RWPE2 (cell line): ENCODE measurements around the gene PHF2.
A peak's percentile ranks its signal among the peaks of the same experiment; 100 is the strongest.

ENCODE experiments used
- ATAC-seq: fragments of 200-7000 bp; cut with Tn5 transposase; 3 replicates; pipeline ENCODE4 v1.9.1; 2021; ENCODE audit warnings: low read depth
- DNase-seq: peaks from one replicate; pipeline ENCODE4 v3.0.0-alpha.2; 2020; ENCODE audit warnings: low spot score
- H3K27ac ChIP-seq: fragments of 450-650 bp; 2 replicates; pipeline ENCODE4 v1.5.1; 2017; ENCODE audit warnings: mild to moderate bottlenecking; ENCODE audit not compliant: poor library complexity, severe bottlenecking
- H3K27me3 ChIP-seq: fragments of 250-450 bp; sonication (Bioruptor Pico); 2 replicates; pipeline ENCODE4 v1.5.1; 2021; ENCODE audit warnings: mild to moderate bottlenecking, moderate library complexity; ENCODE audit not compliant: insufficient read depth, poor library complexity, severe bottlenecking
- H3K36me3 ChIP-seq: fragments of 250-450 bp; sonication (Bioruptor Pico); 2 replicates; pipeline ENCODE4 v1.5.1; 2020; ENCODE audit warnings: low read depth, mild to moderate bottlenecking, moderate library complexity
- H3K4me1 ChIP-seq: fragments of 250-450 bp; sonication (Bioruptor Pico); 2 replicates; pipeline ENCODE4 v1.5.1; 2021; ENCODE audit warnings: mild to moderate bottlenecking, moderate library complexity; ENCODE audit not compliant: insufficient read depth, poor library complexity, severe bottlenecking
- H3K4me3 ChIP-seq: fragments of 250-450 bp; sonication (Bioruptor Pico); 2 replicates; pipeline ENCODE4 v1.5.1; 2021; ENCODE audit warnings: mild to moderate bottlenecking, moderate library complexity; ENCODE audit not compliant: severe bottlenecking
- H3K9me3 ChIP-seq: fragments of 250-450 bp; sonication (Bioruptor Pico); 2 replicates; pipeline ENCODE4 v1.5.1; 2021; ENCODE audit warnings: mild to moderate bottlenecking, moderate library complexity; ENCODE audit not compliant: severe bottlenecking
- TF ChIP-seq, protein P1 (sequence below): fragments of 450-650 bp; IDR thresholded peaks from one replicate; pipeline ENCODE4 v1.5.1; 2017; ENCODE audit warnings: mild to moderate bottlenecking, moderate library complexity; ENCODE audit not compliant: poor library complexity, severe bottlenecking

The PHF2 gene

DNA sequence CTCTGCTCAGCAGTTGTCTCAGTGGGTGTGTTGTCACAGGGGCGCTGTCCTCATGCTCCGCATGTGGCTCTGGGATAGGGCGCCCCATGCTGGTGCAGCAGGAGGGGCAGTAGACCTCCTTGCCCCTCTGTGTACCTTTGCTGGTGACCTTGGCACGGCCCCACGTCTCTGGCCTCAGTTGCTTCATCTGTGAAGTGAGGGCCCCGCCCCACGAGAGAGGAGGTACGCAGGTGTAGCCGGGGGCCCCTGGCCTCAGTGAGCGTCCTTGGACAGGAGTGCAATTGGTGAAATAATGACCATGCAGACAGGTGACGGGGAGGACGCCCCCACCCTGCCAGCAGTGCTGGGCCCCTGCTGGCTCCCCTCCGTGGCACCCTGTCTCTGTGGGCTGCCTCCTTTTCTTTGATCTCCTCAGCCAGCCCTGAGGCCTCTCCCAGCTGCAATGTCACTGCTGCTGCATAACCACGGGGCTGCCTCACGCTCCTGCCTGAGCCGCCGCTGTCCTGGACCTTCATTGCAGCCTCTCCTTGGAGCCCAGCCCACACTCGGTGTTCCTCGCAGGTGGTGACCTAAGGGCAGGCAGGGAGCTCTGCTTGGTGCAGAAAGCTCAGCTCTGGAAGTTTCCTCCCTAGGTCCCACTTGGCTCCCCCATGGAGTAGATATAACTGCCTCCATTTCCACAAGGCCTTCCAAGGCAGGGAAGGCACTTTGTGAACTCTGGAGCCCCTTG, 57.3 kb downstream of the PHF2 start:
- Histone ChIP-seq H3K27me3 (no peaks in the 10 kb centered on the region), H3K4me3 (no peak overlapping the region), H3K9me3 (no peaks in the 10 kb centered on the region), H3K27ac (no peak overlapping the region), H3K36me3 (peaks cover 16% of the 10 kb centered on the region), H3K4me1 (no peaks in the 10 kb centered on the region)
- DNase-seq (no peak), ATAC-seq (no peak)
- TF ChIP-seq, protein P1, sequence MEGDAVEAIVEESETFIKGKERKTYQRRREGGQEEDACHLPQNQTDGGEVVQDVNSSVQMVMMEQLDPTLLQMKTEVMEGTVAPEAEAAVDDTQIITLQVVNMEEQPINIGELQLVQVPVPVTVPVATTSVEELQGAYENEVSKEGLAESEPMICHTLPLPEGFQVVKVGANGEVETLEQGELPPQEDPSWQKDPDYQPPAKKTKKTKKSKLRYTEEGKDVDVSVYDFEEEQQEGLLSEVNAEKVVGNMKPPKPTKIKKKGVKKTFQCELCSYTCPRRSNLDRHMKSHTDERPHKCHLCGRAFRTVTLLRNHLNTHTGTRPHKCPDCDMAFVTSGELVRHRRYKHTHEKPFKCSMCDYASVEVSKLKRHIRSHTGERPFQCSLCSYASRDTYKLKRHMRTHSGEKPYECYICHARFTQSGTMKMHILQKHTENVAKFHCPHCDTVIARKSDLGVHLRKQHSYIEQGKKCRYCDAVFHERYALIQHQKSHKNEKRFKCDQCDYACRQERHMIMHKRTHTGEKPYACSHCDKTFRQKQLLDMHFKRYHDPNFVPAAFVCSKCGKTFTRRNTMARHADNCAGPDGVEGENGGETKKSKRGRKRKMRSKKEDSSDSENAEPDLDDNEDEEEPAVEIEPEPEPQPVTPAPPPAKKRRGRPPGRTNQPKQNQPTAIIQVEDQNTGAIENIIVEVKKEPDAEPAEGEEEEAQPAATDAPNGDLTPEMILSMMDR, result no peak

DNA sequence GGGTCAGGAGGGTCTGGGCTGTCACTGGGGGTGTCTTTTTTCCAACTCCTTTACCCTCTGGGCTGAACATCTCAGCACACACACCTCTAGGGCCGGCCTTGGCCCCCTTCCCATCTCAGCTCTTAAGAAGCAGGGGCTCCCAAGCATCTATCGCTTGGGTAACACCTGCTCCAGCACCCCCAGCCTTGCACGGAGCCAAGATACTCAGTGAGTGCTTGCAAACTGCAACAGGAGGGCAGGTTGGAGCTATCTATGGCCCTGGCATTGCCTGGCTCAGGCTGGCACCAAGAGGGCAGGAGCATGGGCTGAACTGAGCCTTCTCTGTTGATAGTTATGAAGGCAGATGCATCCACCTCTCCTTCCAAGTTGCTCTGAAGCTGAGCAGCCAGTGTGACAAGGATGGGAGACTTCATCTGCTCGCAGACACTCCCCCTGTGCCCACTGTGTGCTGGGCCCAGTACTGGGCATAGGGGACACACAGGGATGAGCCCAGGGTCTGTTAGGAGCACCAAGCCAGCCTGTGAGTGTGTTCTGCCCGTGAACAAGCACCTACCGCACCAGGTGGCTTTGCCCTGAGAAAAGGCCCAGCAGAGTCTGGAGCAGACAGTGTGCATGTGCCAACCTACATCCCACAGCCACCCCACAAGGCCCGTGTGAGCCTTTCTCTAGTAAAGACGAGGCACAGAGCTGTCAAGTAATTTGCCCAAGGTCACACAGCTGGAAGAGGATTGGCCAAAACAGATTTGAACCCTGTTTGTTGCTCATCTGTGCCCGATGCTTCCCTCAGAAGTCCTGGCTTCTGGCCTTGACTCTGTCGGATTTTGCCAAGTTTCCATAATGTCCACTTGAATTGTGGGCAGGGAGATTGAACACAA, 58.2 kb downstream of the PHF2 start:
- TF ChIP-seq, protein P1, result no peak

DNA sequence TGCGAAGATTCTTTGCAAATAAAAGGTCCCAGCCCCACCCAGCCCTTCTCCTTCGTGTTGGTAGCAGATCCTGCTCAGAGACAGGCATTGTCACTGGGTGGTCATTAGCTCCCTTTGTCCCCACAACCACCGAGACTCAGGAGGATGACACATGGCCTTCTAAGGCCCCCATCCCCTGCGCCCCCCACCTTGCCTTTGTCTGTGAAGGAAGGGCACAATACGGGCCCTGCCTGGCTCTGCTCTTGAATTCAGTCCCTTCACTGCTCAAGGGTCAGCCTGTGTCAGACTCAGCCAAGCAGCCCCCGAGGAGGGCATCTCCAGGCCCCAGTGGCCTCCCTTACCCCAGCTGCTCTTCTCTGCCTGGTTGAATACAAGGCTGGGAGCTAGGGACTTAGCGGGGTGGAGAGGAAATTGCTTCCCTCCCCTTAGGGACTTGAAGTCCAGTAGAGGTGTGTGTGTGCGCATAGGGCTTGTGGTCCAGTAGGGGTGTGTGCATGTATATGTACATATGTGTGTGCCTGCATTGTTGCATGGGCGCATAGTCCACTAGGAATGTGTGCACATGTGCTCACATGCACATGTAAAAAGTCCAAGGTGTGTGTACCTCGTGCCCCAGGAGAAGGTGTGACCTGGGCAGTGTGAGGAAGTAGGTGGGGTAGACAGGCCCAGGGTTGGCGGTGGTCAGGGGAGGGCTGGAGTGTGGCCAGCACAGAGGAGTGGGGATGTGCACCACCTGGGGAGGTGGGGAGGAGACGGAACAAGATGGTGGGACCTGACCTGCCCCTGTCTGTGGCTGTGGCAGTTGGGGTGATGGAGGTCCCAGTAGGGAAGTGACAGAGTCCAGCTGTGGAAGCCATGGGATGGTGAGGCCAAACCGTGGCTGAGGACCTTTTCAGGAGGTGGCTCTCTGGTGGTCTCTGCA, 59.1 kb downstream of the PHF2 start:
- Histone ChIP-seq H3K27ac (no peak overlapping the region), H3K9me3 (no peaks in the 10 kb centered on the region), H3K4me3 (no peak overlapping the region), H3K36me3 (peaks cover 16% of the 10 kb centered on the region), H3K27me3 (no peaks in the 10 kb centered on the region), H3K4me1 (no peaks in the 10 kb centered on the region)
- no peak for ATAC-seq
- TF ChIP-seq, protein P1, result no peak
- peak; percentile 35 for DNase-seq

More for the DNA sequence above, 58.2 kb downstream of the PHF2 start:
- Histone ChIP-seq H3K27ac (no peak overlapping the region), H3K27me3 (no peaks in the 10 kb centered on the region), H3K36me3 (peaks cover 16% of the 10 kb centered on the region), H3K4me1 (no peaks in the 10 kb centered on the region), H3K4me3 (no peak overlapping the region), H3K9me3 (no peaks in the 10 kb centered on the region)
- ATAC-seq (no peak), DNase-seq (no peak)

DNA sequence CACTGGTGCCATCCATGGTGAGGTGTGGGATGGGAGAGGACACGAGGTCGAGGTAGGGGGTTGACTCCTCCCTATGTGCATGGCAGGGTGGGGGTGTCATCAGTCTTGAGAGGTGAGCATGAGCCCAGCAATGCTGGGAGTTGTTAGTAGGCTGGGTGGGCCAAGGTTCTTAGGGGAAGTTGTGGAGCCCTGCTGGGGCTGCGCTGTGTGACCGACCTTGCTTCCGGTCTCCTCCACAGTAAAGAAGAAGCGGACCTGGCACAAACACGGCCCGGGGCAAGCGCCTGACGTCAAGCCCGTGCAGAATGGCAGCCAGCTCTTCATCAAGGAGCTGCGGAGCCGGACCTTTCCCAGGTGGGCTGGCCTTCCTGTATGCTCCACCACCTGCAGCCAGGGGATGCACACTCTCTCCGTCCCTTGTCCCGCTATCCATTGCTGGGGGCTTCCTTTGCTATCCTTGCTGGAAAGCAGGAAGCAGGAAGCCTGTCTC, 59.8 kb downstream of the PHF2 start:
- Histone ChIP-seq H3K9me3 (no peaks in the 10 kb centered on the region), H3K4me3 (no peak overlapping the region), H3K4me1 (no peaks in the 10 kb centered on the region), H3K27ac (no peak overlapping the region), H3K36me3 (peaks cover 16% of the 10 kb centered on the region), H3K27me3 (no peaks in the 10 kb centered on the region)
- TF ChIP-seq, protein P1, result no peak
- DNase-seq, result peak; percentile 30
- no peak for ATAC-seq
